Renal pelvis (tissue), 12 donors: ENCODE measurements around the gene SPINT1. TPM values are rescaled to one million over a fixed set of nuclear protein-coding genes. Genes with fewer than 3 reads are reported as not detected.

Experiments used
- DNase-seq: peaks from one replicate; pipeline ENCODE4 v3.0.0-alpha.2; 2013
- long read RNA-seq, 16 experiments: transcript quantifications; one replicate each; lab custom pipeline, GENCODE V29; 2026
- polyA plus RNA-seq, 3 donors: library from polyadenylated mRNA; unstranded; fragments of 120-200 nt; gene quantifications; one replicate each; pipeline ENCODE4 v1.2.1, GENCODE V29; 2013; ENCODE audit not compliant: insufficient read length in 3 of 3

The SPINT1 gene, protein sequence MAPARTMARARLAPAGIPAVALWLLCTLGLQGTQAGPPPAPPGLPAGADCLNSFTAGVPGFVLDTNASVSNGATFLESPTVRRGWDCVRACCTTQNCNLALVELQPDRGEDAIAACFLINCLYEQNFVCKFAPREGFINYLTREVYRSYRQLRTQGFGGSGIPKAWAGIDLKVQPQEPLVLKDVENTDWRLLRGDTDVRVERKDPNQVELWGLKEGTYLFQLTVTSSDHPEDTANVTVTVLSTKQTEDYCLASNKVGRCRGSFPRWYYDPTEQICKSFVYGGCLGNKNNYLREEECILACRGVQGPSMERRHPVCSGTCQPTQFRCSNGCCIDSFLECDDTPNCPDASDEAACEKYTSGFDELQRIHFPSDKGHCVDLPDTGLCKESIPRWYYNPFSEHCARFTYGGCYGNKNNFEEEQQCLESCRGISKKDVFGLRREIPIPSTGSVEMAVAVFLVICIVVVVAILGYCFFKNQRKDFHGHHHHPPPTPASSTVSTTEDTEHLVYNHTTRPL
- polyA plus RNA-seq = 10 to 100 TPM; 72.4 to 75.5 (median 73.6) TPM
- long read RNA-seq, donor 1, partial matches to known transcripts = 10 of 16 reads
- long read RNA-seq, donor 1, other reads (novel, unspliced or antisense) = 0 of 16 reads
- long read RNA-seq, donor 2, transcript SPINT1-201 (11 exons, 3,056 nt) = major isoform, 6 of 14 reads
- long read RNA-seq, donor 2, partial matches to known transcripts = 5 of 14 reads
- long read RNA-seq, donor 2, other reads (novel, unspliced or antisense) = 0 of 14 reads
- long read RNA-seq, donor 3, transcript SPINT1-201 (11 exons, 3,056 nt) = major isoform, 5 of 9 reads
- long read RNA-seq, donor 3, partial matches to known transcripts = 0 of 9 reads
- long read RNA-seq, donor 3, other reads (novel, unspliced or antisense) = 0 of 9 reads
- long read RNA-seq, donor 4, transcript SPINT1-201 (11 exons, 3,056 nt) = minor isoform, 5 of 95 reads
- long read RNA-seq, donor 4, transcript SPINT1-202 (11 exons, 2,456 nt) = major isoform, 7 of 95 reads
- long read RNA-seq, donor 4, partial matches to known transcripts = 65 of 95 reads
- long read RNA-seq, donor 4, other reads (novel, unspliced or antisense) = 15 of 95 reads
- long read RNA-seq, donor 5, partial matches to known transcripts = 0 of 7 reads
- long read RNA-seq, donor 5, other reads (novel, unspliced or antisense) = 0 of 7 reads
- long read RNA-seq, donor 6, transcript SPINT1-201 (11 exons, 3,056 nt) = major isoform, 6 of 17 reads
- long read RNA-seq, donor 6, partial matches to known transcripts = 6 of 17 reads
- long read RNA-seq, donor 6, other reads (novel, unspliced or antisense) = 0 of 17 reads
- long read RNA-seq, donor 7, transcript SPINT1-201 (11 exons, 3,056 nt) = minor isoform, 5 of 78 reads
- long read RNA-seq, donor 7, transcript SPINT1-202 (11 exons, 2,456 nt) = major isoform, 8 of 78 reads
- long read RNA-seq, donor 7, partial matches to known transcripts = 33 of 78 reads
- long read RNA-seq, donor 7, other reads (novel, unspliced or antisense) = 29 of 78 reads
- long read RNA-seq, donor 8 = 0 reads
- long read RNA-seq, donor 9, partial matches to known transcripts = 30 of 42 reads
- long read RNA-seq, donor 9, other reads (novel, unspliced or antisense) = 9 of 42 reads
- long read RNA-seq, donor 10, partial matches to known transcripts = 44 of 57 reads
- long read RNA-seq, donor 10, other reads (novel, unspliced or antisense) = 7 of 57 reads
- long read RNA-seq, donor 11, partial matches to known transcripts = 0 of 1 reads
- long read RNA-seq, donor 11, other reads (novel, unspliced or antisense) = 0 of 1 reads
- long read RNA-seq, donor 12, transcript SPINT1-201 (11 exons, 3,056 nt) = major isoform, 8 of 20 reads
- long read RNA-seq, donor 12, transcript SPINT1-202 (11 exons, 2,456 nt) = minor isoform, 5 of 20 reads
- long read RNA-seq, donor 12, partial matches to known transcripts = 5 of 20 reads
- long read RNA-seq, donor 12, other reads (novel, unspliced or antisense) = 0 of 20 reads
- long read RNA-seq, donor 13, partial matches to known transcripts = 0 of 5 reads
- long read RNA-seq, donor 13, other reads (novel, unspliced or antisense) = 0 of 5 reads
- long read RNA-seq, donor 14 = 0 reads
- long read RNA-seq, donor 15 = 0 reads
- long read RNA-seq, donor 16, partial matches to known transcripts = 6 of 16 reads
- long read RNA-seq, donor 16, other reads (novel, unspliced or antisense) = 0 of 16 reads

DNA sequence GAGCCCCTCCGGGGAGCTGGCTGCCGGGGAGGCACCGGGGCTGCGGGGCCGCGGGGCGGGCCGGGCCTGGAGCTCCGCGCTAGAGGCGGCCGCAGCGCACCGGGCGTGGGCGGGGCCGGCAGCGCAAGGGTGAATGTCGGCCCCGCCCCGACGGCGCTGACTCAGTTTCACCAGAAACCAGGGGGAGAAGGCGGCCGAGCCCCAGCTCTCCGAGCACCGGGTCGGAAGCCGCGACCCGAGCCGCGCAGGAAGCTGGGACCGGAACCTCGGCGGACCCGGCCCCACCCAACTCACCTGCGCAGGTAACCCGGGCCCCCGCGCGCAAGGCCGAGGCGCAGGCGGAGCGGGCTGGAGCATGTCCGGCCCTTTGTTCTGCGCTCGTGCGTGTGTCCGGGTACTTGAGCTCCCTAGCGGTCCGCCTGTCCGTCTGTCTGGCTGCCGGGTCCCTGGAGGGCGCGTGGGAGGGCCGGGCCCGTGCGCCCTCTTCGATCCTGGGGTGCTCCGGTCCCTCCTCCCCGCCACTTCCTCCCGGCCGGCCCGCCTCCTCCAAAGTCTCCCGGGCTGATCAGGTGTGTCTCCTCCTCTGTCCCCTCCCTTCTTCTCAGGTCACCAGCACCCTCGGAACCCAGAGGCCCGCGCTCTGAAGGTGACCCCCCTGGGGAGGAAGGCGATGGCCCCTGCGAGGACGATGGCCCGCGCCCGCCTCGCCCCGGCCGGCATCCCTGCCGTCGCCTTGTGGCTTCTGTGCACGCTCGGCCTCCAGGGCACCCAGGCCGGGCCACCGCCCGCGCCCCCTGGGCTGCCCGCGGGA, at the start of gene SPINT1:
TSS of gene SPINT1 (plus strand) at position 164 of the 811 bp plus-strand sequence. CDS start at position 671, 507 bp downstream.
- DNase-seq = peak; percentile 28

GRCh38 chr15:40796041-40796440, 47.8 kb upstream of the SPINT1 start:
- no peak for DNase-seq

DNA sequence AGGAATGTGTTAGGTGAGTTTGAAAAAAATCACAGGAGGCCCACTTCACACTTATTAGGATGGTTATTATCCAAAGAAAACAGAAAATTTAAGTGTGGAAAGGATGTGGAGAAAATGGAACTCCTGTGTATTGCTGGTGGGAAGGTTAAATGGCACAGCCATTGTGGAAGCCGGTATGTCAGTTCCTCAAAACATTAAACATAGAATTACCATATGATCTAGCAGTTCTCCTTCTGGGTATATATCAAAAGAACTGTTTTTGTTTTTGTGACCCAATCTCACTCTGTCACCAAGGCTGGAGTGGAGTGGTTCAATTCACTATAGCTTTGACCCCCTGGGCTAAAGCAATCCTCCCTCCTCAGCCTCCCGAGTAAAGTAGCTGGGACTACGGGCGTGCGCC, 47.3 kb upstream of the SPINT1 start:
- DNase-seq = no peak

- no peak for DNase-seq
These were observed 44.3 kb upstream of the SPINT1 start for GRCh38 chr15:40799523-40799922.

GRCh38 chr15:40803076-40803475, 40.8 kb upstream of the SPINT1 start:
- DNase-seq = no peak

DNA sequence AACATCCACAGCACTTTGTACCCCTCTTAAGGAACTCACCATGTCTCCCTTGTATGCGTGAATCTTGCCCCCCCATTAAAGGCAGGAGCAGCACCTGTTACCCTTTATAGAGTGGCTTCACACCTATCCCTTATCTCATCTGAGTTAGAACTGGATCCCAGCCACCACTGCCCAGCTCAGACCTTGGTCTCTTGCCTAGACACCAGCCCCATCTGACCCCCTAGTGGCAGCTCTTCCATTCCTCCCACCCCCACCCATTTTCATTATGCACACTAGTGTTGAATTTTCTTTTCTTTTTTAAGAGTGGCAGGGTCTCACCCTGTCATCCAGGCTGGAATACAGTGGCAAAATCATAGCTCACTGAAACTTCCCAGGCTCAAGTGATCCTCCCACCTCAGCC, 40.2 kb upstream of the SPINT1 start:
- DNase-seq = no peak

GRCh38 chr15:40806672-40807027, 37.2 kb upstream of the SPINT1 start:
- DNase-seq = no peak

- peak; percentile 98 for DNase-seq
These were observed 36.6 kb upstream of the SPINT1 start, which contains the start of the genes DNAJC17 and ZFYVE19 for GRCh38 chr15:40807028-40807887. TSS of gene DNAJC17 (minus strand) at chr15:40807473. CDS start at chr15:40807446, 27 bp downstream. TSS of gene ZFYVE19 (plus strand) at chr15:40807089. CDS start at chr15:40807590, 501 bp downstream.

DNA sequence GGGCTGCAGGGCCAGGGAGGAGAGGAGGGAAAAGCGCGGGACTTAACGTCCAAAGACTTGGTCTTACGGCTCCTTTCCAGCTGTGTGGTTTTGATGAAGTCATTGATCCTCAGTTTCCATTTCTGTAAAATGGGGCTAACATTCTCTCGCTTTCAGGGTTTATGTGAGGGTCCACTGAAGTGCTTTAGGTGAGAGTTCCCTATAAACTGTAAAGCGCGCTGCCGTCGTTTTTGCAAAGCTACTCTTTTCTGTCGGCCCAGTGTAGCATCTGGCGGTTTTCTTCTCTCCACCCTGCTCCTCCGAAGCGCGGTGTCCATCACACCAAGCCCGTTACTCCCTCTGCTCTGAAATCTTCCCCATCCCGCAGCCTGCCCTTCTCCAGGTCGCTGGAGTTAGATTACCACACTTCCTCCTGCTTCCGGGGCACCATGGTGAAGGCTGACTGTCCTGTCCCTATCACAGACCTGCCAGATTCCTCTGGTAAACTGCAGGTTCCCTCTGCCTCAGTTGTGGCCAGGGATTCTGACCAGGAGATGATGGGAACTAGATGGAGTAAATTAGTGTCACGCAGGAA, 35.9 kb upstream of the SPINT1 start:
- no peak for DNase-seq

DNA sequence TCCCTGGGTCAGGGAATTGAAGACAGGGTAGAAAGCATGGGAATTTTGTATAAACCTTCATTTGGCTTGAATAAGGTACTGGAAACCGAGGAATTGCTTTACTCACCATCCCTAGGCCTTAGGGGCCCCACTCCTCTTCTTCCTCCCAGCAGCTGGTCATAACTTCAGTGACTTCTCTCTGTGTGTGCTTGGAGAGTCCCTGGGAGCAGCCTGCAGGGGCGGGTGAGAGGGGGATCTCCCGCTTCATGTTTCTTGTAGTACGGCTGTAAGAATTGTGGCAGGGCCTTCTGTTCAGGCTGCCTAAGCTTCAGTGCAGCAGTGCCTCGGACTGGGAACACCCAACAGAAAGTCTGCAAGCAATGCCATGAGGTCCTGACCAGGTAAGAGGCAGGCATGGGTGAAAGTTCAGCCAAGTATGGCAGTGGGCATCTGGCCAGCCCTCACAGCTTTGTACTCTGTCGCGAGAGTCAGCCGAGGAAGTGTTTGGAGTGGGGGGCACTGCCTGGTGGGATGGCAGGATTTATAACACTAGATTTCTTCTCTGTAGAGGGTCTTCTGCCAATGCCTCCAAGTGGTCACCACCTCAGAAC, 34.9 kb upstream of the SPINT1 start:
- DNase-seq = no peak

- no peak for DNase-seq
These were observed 31.0 kb upstream of the SPINT1 start for GRCh38 chr15:40812721-40813425.

- peak; percentile 46 for DNase-seq
These were observed 28.7 kb upstream of the SPINT1 start for GRCh38 chr15:40815042-40815698.

DNA sequence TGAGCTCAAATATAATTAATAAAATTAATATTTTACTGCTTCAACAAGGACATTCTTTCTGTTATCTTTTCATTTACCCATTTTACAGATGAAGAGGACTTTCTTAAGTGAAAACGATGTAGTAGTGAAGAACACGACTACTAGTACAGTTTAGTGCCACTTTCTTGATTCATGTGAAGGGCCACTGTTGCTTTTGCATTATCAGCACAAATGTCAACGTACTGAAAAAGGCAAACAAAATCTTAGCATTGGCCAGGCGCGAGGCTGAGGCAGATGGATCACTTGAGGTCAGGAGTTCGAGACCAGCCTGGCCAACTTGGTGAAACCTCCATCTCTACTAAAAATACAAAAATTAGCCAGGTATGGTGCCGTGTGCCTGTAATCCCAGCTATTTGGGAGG, 24.8 kb upstream of the SPINT1 start:
- no peak for DNase-seq

DNA sequence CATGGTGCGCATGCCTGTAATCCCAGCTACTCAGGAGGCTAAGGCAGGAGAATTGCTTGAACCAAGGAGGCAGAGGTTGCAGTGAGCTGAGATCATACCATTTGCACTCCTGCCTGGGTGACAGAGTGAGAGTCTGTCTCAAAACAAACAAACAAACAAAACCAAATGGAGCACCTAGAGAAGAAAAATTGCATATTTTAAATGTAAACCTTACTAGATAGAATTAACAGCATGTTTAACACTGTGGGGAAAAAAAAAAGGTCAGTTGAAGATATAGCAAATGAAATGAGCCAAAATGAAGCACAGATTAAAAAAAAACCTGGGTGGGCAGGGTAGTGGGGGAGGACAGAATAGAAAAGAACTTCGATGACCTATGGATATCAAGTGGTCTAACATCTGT, 22.7 kb upstream of the SPINT1 start:
- no peak for DNase-seq

GRCh38 chr15:40823572-40824343, 20.1 kb upstream of the SPINT1 start:
- DNase-seq = no peak
